ENCODE data around the gene RAB6B.
A peak's percentile ranks its signal among the peaks of the same experiment; 100 is the strongest.

The RAB6B gene

DNA sequence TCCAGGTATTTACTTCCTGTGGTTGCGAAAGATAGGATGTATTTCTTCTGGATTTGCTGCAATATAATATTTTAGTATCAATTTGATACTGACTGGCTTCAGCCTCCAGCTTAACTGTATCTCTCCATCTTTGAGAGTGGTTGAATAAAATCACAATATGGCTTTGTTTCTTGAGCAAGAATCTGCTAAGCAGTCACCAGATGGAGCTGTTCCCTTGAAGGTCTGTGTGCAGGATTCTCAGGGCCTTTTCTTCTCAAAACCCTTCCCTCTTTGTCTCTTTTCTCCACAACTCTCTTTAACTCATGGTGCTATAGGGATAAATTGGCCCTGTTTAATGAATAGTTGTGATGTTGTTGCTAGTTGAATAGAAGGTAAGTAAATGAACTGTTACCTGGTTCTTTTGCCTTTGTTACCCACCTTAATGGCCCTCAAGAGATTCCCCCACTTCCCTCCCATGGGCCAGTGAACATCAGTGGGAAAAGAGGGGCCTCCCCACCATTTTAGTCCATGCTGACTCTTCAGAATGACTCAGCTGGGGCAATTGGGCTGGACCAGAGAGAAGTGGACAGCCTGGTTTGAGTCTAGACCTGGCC lies 34.8 kb upstream of the RAB6B start:
- no peak for DNase-seq

DNA sequence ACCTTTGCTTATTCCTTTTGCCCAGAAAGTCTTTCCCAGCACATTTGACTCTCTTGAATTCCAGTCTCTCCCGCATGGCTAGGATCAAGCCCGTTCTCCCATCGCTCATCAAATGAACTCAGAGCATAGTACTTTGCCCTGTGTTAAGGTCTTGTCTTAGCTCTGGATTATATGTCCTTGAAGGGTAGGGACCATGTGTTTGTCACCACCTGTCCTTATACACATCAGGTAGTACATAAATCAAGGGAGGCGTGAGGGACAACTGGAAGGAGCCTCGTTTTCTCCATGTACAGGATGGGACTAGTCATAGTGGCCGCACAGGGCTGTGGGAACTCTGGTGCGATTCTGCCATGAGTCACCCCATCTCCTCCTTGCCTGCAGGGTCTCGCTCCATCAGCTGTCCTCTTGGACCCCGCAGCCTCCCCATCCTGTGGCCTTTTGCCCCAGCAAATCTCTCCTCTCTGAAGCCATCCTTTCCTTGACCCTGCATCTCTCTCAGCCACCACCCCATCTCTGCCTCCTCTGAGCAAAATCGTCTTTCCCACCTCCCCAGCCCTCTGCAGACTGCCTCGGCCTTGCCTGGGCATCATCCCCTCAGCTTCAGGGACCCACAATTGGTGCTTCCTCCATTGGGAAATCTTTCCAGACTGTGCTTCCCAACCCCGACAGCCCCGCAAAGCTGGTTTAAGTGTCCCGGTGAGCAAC lies 33.4 kb upstream of the RAB6B start:
- DNase-seq, result no peak

DNA sequence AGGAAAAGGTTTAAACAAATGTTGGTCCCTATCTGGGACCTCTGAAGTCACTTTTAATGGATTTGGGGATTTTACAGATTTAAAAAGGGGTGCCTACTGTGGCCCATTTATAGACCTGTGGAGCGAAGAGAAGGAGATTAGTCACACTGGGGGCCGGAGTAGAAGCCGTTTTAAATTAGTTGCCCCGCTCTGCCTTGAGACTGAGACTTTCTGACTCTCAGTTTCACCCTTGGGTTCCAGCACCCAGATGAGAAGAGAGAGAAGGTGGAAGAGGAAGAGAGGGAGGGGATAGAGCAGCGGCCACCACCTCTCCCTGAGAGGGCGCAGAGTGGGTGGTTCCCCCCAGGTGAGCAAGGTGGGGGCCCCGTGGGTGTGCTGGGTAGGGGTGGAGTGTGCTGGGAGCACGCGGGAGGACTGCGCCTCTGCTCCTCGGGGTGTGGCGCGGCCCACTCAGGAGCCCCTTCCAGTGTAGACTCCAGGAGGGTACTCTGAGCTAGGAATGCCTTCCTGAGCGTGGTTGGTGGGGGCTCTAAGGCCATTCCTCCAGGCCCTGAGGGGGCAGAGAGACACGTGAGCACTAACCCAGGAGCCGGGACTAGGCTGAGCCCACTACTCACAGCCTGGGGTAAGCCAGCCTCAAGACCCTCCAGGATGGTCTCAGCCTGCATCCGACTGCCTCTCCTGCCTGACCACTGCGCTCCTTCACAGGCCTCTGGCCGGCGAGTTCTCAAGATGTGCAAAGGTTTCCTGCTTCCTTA lies 32.6 kb upstream of the RAB6B start:
- DNase-seq, result no peak

DNA sequence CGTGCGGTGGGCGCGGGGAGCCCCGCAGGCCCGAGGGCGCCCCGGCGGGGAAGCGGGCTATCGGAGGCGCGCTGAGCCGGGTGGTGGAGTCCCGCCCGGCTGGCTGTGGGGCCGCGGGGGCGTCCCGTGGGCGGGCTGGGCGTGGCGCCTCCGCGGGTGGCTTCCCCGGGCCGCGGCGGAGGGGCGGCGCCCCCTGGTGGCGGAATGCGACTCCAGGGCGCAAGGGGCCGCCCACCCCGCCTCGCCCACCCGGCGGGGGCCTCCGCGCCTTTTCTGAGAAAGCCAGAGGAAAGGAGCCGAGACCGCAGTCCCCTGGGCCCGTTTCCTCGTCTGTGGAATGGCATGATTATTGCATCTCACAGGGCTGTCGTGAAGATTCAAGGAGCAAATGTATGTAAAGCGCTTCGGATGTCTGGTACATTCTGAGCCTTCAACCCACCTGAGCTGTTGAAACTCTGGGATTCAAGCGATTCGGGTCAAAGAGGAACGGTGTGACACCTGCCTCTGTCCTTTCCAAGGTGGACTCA lies 31.9 kb upstream of the RAB6B start:
- peak; percentile 73 to 79 for DNase-seq

DNA sequence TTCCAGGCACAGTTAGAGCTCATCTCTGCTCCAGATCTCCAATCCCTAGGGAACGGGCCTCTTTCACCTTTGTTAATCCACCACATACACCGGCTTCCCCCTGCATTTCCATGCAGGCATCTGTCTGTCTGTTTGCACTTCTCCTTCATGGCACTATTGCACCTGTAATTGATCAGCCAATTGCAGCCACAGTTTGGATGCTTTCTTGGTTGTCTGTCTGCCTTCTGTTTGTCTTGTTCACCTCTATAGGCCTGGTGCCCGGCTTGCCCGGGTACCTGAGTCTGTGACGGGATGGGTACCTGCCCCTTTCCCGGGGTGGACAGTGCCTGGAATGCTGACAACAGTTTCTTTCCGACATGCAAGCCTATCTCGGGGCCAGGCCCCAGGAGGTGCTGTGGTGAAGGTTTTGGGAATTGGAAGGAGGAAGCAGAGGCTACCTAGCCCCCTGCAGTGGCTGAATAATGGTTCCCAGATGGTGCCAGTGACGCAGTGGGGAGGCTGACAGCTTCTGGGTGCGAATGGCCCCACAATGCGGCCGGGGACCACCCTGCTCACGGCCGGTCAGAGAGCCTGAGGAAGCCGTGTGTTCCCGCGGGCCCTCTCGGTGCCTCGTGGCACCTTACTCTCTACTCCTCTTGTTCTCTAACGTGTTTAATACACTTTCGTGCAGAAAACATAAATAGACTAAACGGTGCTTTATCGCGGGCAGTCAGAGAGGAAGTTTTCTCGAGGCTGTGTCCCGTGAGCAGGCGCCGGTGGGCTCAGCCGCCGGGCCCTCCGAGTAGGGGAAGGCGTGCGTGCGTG lies 31.3 kb upstream of the RAB6B start:
- DNase-seq, result no peak

DNA sequence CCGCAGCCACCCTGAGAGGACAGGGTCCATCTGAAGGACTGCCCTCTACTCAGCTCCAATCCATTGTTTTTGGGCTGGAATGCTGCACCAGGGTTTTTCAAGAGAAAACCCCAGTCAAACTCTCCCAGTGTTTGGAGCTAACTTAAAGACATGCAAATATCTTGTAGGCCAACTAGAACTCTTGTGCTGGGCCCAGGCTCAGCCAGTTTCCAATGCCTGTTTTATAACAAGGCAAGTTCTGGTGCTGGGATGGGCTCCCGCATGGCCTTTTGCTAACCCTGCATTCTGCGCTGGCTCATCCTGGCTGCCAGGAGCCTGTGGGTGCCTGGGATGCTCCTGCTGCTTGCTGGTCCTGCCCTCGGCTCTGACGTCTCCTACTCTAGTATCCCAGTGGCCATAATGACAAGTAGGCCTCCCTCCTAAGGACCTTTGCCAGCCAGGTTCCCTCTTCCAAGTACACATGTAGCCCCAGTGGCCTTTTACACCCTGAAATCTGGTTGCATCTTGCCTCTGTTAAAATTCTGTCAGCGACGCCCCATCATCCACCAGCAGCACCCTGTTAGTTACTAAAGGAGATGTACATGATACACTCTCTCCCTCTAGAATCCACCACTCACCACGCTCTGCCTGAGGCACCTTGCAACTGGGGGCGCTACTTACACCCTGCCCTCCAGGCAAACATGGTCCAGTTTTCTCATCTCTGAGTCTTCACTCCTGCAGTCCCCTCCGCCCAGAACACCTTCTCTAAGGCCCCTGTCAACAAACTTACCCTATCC lies 30.5 kb upstream of the RAB6B start:
- DNase-seq, result no peak

DNA sequence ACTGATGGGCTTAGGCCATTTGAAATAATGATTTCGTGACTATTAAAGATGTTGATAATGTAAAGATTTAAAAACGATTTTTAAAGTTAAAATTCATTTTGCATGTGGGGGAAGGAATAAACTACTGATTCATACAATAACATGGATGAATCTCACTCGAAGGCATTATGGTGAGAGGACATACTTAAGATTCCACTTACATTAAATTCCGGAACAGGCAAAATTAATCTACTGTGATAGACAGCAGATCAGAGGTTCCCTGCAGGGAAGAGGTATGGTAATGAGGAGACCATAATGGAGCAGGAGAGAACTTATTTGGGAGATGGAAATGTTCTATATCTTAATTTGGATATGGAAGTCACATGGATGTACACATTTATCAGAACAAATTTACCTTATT lies 28.4 kb upstream of the RAB6B start:
- no peak for DNase-seq

DNA sequence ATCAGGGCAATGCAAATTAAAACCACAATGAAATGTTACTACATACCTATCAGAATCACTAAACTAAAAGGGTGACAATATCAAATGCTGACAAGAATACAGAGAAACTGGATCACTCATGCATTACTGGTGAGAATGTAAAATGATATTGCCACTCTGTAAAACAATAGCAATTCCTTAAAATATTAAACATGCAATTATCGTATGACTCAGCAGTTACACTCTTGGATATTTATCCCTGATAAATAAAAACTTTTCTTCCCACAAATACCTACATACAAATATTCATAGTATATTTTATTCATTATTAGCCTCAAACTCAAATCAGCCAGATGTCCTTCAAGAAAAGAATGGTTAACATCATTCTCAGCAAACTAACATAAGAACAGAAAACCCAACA lies 25.9 kb upstream of the RAB6B start:
- no peak for DNase-seq

DNA sequence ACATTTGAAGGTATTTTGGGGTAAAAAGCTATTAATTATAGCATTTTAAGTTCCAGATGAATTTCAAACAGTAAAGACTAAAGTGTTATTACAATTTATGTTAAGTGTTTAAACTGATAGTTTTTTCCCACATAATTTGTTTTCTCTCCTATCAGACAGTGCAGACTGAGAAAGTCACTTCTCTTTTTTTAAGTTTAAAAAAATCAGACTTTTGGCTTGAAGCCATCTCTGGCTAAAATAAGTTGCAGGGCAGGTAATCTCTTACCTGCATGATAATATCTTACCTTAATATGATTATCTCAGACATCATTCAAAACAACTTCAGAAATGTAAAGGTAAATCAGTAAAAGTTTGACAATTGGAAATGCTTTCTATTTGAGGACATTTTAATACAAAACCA lies 21.5 kb upstream of the RAB6B start:
- no peak for DNase-seq

DNA sequence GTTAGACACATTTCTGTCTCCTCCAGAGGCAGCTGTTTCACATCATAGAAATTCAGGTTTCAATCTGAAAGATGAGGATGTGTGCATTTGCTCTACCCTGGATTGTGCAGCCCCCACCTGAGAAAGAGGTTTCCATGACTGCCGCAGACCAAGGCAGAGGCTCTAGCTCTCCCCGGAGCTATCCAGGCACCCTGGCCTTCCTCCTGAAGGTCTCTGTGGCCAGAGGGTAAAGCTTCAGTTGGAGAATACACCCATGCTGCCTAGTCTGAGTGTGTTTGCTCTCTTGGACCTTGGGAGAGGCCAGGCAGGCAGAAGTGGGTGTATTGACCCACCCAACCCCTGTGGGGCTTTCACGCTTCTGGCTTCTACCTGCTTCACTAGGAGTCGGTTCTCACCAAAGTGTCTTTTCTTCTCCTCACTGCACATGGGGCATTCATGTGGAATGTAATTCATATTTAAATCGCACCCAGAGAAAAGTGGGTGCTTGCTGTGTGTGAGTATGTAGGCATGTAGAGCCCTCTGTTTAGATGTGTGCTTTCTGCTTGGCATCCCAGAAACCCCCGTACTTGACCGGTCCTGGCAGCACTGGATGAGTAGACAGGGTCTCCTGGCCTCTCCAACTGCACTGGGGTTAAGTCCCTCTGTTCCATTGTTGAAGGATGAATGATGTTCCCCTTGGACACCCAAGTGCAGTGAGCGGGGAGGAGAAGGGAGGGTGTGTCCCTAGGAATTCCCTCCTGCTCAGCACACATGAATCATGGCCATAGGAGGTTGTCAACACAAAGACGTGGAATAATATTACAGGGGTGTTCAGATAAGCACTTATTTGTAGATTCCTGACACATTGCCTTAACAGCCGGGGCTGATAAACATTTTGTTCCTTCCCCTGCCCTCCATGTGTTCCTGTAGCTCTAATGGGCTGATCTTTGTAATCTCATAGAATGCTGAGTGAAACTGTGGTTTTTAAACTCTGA lies 20.3 kb upstream of the RAB6B start:
- no peak for DNase-seq

DNA sequence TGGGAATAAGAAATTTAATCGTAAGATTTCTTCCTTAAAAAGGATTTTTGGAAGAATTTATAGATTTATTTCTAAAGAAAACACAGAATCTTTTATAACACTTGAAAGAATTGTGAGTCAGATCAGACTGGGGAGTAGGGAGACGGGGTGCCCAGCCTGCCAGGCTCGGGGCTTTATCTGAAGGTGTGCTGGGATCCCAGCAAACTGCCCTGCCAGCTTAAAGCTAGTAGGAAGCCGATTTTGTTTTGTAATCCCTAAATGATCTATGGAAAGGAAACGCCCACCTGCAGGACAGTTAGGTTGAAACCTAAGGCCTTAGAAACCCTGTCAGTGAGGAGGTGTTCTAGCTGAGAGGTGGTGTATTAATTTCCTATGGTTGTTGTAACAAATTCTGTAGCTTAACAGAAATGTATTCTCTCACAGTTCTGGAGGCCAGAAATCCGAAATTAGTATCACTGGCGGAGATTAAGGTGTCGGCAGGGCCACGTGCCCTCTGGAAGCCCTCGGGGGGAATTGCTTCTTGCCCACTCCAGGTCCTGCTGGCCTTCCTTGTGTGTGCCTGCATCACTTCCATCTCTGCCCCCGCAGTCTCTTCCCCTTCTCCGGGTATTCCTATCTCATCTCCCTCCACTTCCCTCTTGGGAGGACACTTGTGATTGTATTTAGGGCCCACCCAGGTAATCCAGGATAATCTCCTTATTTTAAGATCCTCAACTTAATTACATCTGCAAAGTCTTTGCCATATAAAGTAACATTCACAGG lies 19.3 kb upstream of the RAB6B start:
- no peak for DNase-seq

DNA sequence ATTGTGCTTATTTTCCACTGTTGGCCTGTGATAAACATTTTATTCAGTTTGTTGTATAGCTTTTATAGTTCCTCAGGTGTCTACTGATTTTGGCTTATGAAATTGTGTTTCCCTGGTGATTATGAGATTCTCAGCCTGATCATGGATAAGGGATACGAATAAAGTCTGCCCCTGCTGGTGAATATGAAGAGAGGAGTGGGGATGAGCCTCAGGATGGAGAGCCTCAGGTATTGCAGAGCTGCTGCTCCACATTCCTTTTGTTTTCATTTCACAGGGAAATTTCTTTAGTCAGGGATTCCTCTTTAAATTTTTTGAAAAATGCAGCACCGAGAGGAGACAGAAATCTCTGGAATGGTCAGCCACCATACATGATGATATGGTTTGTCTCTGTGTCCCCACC lies 14.7 kb upstream of the RAB6B start:
- no peak for DNase-seq

DNA sequence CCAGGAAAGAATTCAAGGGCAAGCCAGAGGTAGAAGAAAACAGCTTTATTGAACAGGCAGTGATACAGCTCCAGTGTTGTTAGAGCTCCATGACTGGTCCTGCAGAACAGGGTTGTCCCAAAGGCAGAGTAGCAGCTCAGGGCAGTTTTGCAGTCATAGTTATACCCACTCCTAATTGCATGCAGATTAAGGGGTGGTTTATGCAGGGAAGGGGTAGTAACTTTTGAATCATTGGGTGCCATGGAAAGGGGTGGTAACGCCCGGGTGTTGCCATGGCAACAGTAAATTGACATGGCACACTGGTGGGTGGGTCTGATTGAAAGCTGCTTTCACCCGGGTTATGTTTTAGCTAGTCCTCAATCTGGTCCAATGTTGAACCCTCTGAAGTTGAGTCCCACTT lies 9.7 kb upstream of the RAB6B start:
- DNase-seq, result no peak

DNA sequence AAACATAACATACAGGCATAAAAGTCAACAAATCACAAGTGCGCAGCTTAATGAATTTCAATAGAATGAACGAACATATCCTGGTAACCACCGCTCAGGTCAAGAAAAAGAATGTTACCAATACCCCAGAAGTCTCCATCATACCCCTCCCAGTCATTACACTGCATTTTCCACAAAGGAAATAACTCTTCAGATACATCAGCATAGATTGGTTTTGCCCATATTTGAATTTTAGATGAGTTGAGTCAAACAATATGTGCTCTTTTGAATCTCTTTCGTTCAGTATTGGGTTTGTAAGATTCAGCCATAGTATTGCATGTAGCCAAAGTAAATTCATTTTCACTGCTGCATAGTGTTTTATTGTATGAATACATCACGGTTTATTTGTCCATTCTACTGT lies 6.2 kb upstream of the RAB6B start:
- no peak for DNase-seq

DNA sequence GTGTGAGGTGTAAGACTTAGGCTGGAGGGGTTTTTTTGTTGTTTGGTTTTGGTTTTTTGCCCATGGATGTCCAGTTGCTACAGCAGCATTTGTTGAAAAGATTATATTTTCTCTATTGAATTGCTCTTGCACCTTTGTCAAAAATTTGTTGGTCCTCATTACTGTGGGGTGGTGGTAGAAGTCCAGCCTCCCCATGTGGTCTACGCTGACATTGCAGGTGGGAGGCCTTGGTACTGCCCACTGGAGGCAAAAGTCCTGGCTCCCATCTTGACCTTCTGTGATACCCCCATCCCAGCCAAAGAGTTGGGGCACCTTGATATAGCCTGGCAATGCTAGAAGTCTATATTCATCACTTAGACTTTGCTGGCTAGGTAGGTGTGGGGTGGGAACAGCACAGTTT lies 5.4 kb upstream of the RAB6B start:
- DNase-seq, result no peak

DNA sequence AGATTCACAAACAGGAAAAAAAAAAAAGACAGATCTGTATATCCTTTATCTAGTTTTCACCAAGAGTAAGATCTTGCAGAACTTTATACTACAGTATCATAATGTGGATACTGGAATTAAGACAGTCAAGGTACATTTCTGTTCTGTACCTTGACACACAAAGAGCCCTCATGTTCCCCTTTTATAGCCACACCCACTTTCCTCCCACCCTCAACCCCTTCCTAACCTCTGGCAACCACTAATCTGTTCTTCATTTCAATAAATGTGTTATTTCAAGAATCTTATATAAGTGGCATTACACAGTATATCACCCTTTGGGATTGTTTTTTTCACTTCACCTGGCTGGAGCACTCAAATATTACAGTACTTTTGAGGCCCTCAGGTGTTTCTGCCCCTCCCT lies 3.6 kb upstream of the RAB6B start:
- no peak for DNase-seq

DNA sequence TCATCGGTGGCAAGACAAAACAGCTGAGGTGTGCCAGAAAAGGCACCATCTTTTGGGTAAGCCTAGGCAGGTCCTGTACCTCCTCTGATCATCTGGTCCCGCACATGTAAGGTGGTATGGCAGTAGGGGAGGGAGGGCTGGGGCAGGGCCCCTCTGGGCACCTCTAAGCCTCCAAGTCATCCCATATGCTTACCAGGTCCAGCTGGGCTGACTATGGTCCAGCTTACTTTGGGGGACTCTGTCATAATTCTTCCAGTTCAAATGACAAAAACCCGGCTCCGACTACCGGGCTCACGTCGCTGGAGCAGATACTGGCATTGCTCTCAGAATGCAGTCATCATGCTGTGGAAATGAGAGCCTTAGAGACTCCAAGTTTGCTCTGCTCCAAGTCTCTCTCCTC lies 1.9 kb upstream of the RAB6B start:
- no peak for DNase-seq

DNA sequence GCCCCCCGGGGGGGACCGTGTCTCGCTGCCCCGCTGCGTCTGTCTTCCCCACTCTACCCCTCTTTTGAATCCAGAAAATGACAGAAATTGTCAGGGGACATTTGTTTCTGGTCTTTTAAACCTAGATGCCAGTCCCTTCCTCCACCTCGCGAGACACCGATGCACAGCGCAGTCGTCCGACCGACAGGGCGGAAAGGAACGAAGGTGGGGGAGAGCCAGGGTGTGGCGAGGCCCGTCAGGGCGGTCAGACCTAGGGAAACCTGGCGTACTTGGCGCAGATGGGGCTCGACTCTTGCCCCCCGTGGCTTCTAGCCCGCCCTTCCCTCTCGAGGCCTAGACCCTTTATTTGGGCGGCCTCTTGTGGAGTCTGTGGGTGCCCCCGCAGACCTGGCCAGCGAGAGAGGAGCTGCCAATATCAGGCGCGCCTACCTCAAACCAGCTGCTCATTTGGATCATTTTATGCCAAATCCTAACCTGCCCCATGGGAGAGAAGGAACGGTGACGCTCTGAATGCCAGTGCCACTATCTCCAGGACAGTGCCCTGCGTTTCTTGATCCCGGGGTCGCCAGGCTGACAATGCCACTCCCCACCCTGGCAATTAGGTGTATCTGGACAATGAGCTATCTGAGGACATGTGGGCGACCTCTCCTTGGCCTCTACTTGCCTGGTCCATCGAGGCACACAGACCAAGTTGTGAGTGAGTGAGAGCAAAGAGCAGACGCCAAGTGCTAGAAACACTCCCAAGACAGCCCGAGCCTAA lies 500 bp upstream of the RAB6B start:
- DNase-seq, result no peak

DNA sequence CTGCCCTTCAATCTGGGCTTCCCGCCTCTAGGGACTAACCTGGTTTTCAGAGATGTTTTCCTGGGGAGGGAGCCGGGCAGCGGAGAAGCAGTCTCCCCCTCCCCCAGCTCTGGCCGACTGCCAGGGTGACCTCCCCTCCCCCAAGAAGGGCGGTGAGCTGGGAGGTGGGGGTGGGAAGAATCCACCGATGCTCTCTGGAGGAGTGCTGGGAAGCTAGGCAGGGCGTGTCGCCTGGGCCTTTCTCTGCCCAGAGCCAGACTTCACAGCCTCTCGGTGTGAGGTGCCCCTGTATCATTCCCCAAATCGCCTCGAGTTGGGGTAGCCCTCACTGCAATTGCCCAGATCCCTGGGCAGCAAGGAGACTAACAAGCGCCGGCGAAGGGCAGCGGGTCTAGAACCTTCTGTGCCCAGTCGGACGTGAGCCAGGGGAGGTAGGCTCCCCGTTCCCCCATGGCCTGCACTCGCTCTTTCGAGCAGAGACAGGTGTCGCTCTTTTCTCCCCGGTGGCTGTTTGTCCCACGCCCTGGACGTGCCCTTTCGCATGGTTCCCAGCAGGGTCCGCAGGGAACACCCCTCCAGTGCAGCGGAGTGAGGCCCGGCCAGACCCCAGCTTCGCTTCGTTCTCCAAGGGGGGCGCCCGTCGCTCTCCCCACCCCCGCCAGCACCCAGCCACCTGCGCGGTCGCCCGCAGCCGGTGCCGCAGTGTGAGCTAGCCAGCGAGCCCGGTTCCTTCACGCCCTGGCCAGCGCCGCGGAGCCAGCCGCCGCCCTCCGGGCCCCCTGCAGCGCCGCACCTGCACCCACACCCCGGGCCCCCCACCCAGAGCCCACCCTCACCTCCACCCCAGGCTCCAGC lies 1.1 kb downstream of the RAB6B start:
- DNase-seq, result no peak
